HepG2 (cell line): Measurements from ENCODE around the gene TMEM223. TPM values are rescaled to one million over a fixed set of nuclear protein-coding genes. Genes with fewer than 3 reads are reported as not detected.

Source experiments
- BCL6 ChIP-seq: IDR thresholded peaks from 2 replicates; pipeline ENCODE4 v1.6.1; 2016; ENCODE audit warnings: missing genetic modification reagents, missing compliant biosample characterization
- CTCF ChIP-seq: sonication (generic); formaldehyde crosslinking; IDR thresholded peaks from 2 replicates; pipeline ENCODE4 v1.5.0; 2020; ENCODE audit warnings: mild to moderate bottlenecking, missing genetic modification reagents, moderate library complexity
- HNF4G ChIP-seq, 2 experiments: sonication (generic) in 1 of 2; formaldehyde crosslinking in 1 of 2; IDR thresholded peaks; 2 replicates each; pipeline versions ENCODE4 v1.4.0 to v1.6.1; 2011 to 2020; ENCODE audit warnings: borderline replicate concordance in 2 of 2, low read depth in 2 of 2, mild to moderate bottlenecking in 2 of 2, low read length in 1 of 2, missing genetic modification reagents in 1 of 2, moderate library complexity in 1 of 2
- MAZ ChIP-seq, 2 experiments: sonication (generic) in 1 of 2; formaldehyde crosslinking in 1 of 2; IDR thresholded peaks; 2 replicates each; pipeline versions ENCODE4 v1.5.0 to v1.6.1; 2012 to 2020; ENCODE audit warnings: low read depth in 2 of 2, mild to moderate bottlenecking in 2 of 2, borderline replicate concordance in 1 of 2, improper control_type of control experiment in 1 of 2, low read length in 1 of 2, missing genetic modification reagents in 1 of 2, moderate library complexity in 1 of 2
- MZF1 ChIP-seq: sonication (generic); formaldehyde crosslinking; IDR thresholded peaks from 2 replicates; pipeline ENCODE4 v1.8.1; 2023; ENCODE audit warnings: mild to moderate bottlenecking, missing genetic modification reagents, borderline replicate concordance
- NFIC ChIP-seq: IDR thresholded peaks from 2 replicates; pipeline ENCODE4 v1.6.1; 2012; ENCODE audit warnings: mild to moderate bottlenecking, low read length, inconsistent platforms
- SAP130 ChIP-seq: IDR thresholded peaks from 2 replicates; pipeline ENCODE4 v1.6.1; 2016; ENCODE audit warnings: low read depth
- SP140L ChIP-seq: sonication (generic); formaldehyde crosslinking; IDR thresholded peaks from 2 replicates; pipeline ENCODE4 v1.4.0; 2020; ENCODE audit warnings: missing genetic modification reagents, borderline replicate concordance
- ZBED4 ChIP-seq: sonication (generic); formaldehyde crosslinking; IDR thresholded peaks from 2 replicates; pipeline ENCODE4 v1.4.0; 2020; ENCODE audit warnings: missing genetic modification reagents, borderline replicate concordance
- ZFP90 ChIP-seq: sonication (generic); formaldehyde crosslinking; IDR thresholded peaks from 2 replicates; pipeline ENCODE4 v1.8.0; 2022; ENCODE audit warnings: missing genetic modification reagents, mild to moderate bottlenecking, inconsistent platforms, borderline replicate concordance
- ZMAT3 ChIP-seq: sonication (generic); formaldehyde crosslinking; conservative IDR thresholded peaks from 2 replicates; pipeline ENCODE4 v1.7.0; 2021; ENCODE audit warnings: missing genetic modification reagents
- ZNF331 ChIP-seq: sonication (generic); formaldehyde crosslinking; IDR thresholded peaks from 2 replicates; pipeline ENCODE4 v1.4.0; 2020; ENCODE audit warnings: missing genetic modification reagents
- ZNF367 ChIP-seq: sonication (generic); formaldehyde crosslinking; IDR thresholded peaks from 2 replicates; pipeline ENCODE4 v1.4.0; 2020; ENCODE audit warnings: missing genetic modification reagents, borderline replicate concordance
- ZNF530 ChIP-seq: sonication (generic); formaldehyde crosslinking; IDR thresholded peaks from 2 replicates; pipeline ENCODE4 v1.5.0; 2020; ENCODE audit warnings: low read depth, mild to moderate bottlenecking, missing genetic modification reagents
- ZNF619 ChIP-seq: sonication (generic); formaldehyde crosslinking; IDR thresholded peaks from 2 replicates; pipeline ENCODE4 v1.4.0; 2020; ENCODE audit warnings: mild to moderate bottlenecking, missing genetic modification reagents
- polyA plus RNA-seq, 8 experiments: library from polyadenylated mRNA; depleted of rRNA in 3 of 8; stranded (reverse) in 7 of 8; unstranded in 1 of 8; fragments of >200 nt; fragmentation: Illumina TruSeq in 4 of 8; extraction: Trizol in 4 of 8; gene quantifications; 2 replicates each; pipeline versions ENCODE4 v1.2.1 to v1.2.3, GENCODE V29; 2011 to 2016; ENCODE audit warnings: low read depth in 4 of 8, missing spikeins in 1 of 8, mixed read lengths in 1 of 8; ENCODE audit not compliant: insufficient read depth in 1 of 8
- total RNA-seq, 5 experiments: library from RNA; depleted of rRNA; stranded (reverse); fragments of >200 nt; fragmentation: Illumina TruSeq; extraction: Trizol; gene quantifications; 2 replicates each; pipeline ENCODE4 v1.2.3, GENCODE V29; 2016; ENCODE audit warnings: low read depth in 1 of 5
- TF ChIP-seq, protein P1 (sequence below): sonication (generic); formaldehyde crosslinking; IDR thresholded peaks from 2 replicates; pipeline ENCODE4 v1.4.0; 2020; ENCODE audit warnings: missing genetic modification reagents, mild to moderate bottlenecking, borderline replicate concordance
- TF ChIP-seq, protein P2 (sequence below): sonication (generic); formaldehyde crosslinking; IDR thresholded peaks from 2 replicates; pipeline ENCODE4 v1.5.0; 2020; ENCODE audit warnings: mild to moderate bottlenecking, low read depth, missing genetic modification reagents, borderline replicate concordance

Gene TMEM223
- total and polyA plus RNA-seq, 2 of the 13 experiments (the other 11 are each of a cell fraction or from before 2014, with no cell fraction given) = 19.5 to 24.9 TPM

DNA sequence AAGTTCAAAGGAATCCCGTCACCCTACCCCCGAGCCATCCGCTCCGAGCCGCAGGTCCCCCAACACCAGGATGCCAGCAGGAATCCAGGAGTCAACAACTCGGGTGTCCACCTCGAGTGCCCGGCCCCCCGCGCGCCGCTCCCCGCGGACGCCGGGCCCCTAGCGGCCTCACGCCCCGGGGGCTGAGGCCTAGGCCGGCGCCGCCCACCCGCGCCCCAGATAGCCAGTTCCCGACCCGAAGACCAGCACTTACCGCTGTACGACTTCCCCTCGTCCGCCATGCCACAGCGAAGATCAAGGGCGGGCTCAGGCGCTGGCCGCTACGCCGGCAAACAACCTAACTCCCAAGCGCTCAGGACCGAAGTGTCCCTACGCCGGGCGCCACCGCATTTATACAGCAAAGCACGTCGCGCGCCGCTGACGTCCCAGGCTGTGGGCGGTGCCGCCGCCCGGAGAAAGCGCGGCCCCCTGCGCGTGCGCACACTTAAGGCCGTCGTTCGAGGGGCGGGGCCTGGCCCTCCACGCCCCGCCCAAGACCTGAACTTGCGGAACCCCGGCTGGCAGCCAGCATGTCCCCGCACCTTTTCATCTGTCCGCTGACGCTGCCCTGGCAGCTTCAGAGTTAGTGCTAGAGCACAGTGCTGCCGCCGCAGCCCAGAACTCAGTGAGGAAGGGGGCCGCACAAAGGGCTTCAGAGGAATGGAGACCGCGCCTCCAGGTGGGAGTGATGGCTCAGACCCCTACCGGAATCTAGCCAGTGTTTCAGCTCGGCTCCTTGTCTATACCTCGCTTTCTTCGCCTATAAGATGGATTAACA is 13.5 kb upstream of the TMEM223 start, which contains the start of gene NXF1 (continued):
- TF ChIP-seq CTCF = no peak; the same call in 1 of the 2 replicates
- no peak for TF ChIP-seq ZNF530 (CRISPR knock-in tag)
- TF ChIP-seq, protein P1, sequence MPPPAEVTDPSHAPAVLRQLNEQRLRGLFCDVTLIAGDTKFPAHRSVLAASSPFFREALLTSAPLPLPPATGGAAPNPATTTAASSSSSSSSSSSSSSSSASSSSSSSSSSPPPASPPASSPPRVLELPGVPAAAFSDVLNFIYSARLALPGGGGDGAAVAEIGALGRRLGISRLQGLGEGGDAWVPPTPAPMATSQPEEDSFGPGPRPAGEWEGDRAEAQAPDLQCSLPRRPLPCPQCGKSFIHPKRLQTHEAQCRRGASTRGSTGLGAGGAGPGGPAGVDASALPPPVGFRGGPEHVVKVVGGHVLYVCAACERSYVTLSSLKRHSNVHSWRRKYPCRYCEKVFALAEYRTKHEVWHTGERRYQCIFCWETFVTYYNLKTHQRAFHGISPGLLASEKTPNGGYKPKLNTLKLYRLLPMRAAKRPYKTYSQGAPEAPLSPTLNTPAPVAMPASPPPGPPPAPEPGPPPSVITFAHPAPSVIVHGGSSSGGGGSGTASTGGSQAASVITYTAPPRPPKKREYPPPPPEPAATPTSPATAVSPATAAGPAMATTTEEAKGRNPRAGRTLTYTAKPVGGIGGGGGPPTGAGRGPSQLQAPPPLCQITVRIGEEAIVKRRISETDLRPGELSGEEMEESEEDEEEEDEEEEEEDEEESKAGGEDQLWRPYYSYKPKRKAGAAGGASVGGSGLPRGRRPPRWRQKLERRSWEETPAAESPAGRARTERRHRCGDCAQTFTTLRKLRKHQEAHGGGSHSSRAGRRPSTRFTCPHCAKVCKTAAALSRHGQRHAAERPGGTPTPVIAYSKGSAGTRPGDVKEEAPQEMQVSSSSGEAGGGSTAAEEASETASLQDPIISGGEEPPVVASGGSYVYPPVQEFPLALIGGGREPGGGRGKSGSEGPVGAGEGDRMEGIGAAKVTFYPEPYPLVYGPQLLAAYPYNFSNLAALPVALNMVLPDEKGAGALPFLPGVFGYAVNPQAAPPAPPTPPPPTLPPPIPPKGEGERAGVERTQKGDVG (CRISPR knock-in tag) = peak; percentile 88; the same call in 1 of the 2 replicates
- no peak; the same call in 1 of the 2 replicates for TF ChIP-seq ZBED4 (CRISPR knock-in tag)
- peak; percentile 87 for TF ChIP-seq ZNF331 (CRISPR knock-in tag)
- TF ChIP-seq SP140L (CRISPR knock-in tag) = 0 out of 2 replicates have a peak, but pooled peaks have one; percentile 72
- TF ChIP-seq, protein P2, sequence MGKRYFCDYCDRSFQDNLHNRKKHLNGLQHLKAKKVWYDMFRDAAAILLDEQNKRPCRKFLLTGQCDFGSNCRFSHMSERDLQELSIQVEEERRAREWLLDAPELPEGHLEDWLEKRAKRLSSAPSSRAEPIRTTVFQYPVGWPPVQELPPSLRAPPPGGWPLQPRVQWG (CRISPR knock-in tag) = no peak
- 0 out of 2 replicates have a peak, but pooled peaks have one; percentile 39 for TF ChIP-seq ZNF367 (CRISPR knock-in tag)
- TF ChIP-seq ZMAT3 (CRISPR knock-in tag) = peak; percentile 90
- peak; percentile 92 for TF ChIP-seq ZNF619 (CRISPR knock-in tag)
- peak; percentile 67; the same call in 1 of the 2 replicates for TF ChIP-seq BCL6 (CRISPR knock-in tag)
- peak; percentile 85; the same call in 1 of the 2 replicates for TF ChIP-seq ZFP90 (CRISPR knock-in tag)
- no peak for TF ChIP-seq HNF4G (IDR thresholded peaks at IDR 0.05; ENCODE audit: borderline replicate concordance, low read depth, low read length)
- TF ChIP-seq HNF4G (CRISPR knock-in tag; IDR thresholded peaks at IDR 0.05; ENCODE audit: borderline replicate concordance, low read depth) = peak; percentile 80
- peak; percentile 33; the same call in 1 of the 2 replicates for TF ChIP-seq MAZ (IDR thresholded peaks at IDR 0.05; ENCODE audit: borderline replicate concordance, low read depth, low read length)
- TF ChIP-seq MAZ (CRISPR knock-in tag; IDR thresholded peaks at IDR 0.05; ENCODE audit: low read depth) = peak; percentile 95
- TF ChIP-seq MZF1 (CRISPR knock-in tag) = 0 out of 2 replicates have a peak, but pooled peaks have one; percentile 71
- no peak; the same call in 1 of the 2 replicates for TF ChIP-seq NFIC
- peak; percentile 94 for TF ChIP-seq SAP130 (CRISPR knock-in tag)
